Measurements from ENCODE around the gene BNIP2.

GRCh38 chr15:59688782-59689625 is at the start of gene BNIP2:
- no peak for TF ChIP-seq CTCF (IDR thresholded peaks at IDR 0.05; ENCODE audit: low read depth, low read length)
- peak; percentile 59 for TF ChIP-seq POLR2A (IDR thresholded peaks at IDR 0.05; ENCODE audit: extremely low read depth, insufficient read length)
- peak; percentile 30; the same call in 1 of the 2 replicates for TF ChIP-seq MAX (IDR thresholded peaks at IDR 0.05; ENCODE audit: low read depth, low read length)
- peak; percentile 37; the same call in 1 of the 2 replicates for TF ChIP-seq MYC (IDR thresholded peaks at IDR 0.05; ENCODE audit: low read depth, low read length)

All from NB4 (cell line).